ENCODE results near the gene CRCP. TPM values are rescaled to one million over a fixed set of nuclear protein-coding genes. Genes with fewer than 3 reads are reported as not detected.
"Not testable (repeated sequence)": the region's sequence is repeated elsewhere in the genome, so short reads cannot be mapped to it uniquely, and the experiment has no call there.

The CRCP gene
- total RNA-seq, 4 donors from 2014 or later = 35.6 to 72.4 (median 45.3) TPM

DNA sequence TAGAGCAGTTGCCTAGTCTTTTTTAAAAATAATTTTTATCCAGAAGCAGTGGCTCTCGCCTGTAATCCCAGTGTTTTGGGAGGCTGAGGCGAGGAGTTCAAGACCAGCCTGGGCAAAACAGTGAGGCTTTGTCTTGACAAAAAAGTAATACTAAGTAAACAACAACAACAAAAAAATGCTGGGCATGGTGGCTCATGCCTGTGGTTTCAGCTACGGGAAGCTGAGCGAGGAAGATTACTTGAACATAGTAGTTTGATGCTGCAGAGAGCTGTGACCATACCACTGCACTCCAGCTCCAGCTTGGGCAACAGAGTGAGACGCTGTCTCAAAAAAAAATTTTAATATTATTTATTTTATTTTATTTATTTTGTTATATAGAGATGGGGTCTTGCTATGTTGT lies 59.2 kb downstream of the CRCP start:
- no peak for DNase-seq (ENCODE audit: low spot score in 2 of 2)
- H3K4me3 ChIP-seq (ENCODE audit: low read depth, poor library complexity, severe bottlenecking) = no peak overlapping the region
- intact Hi-C loops (cut with DNase I; ENCODE audit: low total_unique reads) = no loop called here
- no peak for TF ChIP-seq POLR2A (IDR thresholded peaks at IDR 0.05)
- TF ChIP-seq, protein P1, sequence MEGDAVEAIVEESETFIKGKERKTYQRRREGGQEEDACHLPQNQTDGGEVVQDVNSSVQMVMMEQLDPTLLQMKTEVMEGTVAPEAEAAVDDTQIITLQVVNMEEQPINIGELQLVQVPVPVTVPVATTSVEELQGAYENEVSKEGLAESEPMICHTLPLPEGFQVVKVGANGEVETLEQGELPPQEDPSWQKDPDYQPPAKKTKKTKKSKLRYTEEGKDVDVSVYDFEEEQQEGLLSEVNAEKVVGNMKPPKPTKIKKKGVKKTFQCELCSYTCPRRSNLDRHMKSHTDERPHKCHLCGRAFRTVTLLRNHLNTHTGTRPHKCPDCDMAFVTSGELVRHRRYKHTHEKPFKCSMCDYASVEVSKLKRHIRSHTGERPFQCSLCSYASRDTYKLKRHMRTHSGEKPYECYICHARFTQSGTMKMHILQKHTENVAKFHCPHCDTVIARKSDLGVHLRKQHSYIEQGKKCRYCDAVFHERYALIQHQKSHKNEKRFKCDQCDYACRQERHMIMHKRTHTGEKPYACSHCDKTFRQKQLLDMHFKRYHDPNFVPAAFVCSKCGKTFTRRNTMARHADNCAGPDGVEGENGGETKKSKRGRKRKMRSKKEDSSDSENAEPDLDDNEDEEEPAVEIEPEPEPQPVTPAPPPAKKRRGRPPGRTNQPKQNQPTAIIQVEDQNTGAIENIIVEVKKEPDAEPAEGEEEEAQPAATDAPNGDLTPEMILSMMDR (IDR thresholded peaks at IDR 0.05) = no peak
- 89 to 90% methylated on average over 5 of the region's 5 CpGs for WGBS, 2 donors

DNA sequence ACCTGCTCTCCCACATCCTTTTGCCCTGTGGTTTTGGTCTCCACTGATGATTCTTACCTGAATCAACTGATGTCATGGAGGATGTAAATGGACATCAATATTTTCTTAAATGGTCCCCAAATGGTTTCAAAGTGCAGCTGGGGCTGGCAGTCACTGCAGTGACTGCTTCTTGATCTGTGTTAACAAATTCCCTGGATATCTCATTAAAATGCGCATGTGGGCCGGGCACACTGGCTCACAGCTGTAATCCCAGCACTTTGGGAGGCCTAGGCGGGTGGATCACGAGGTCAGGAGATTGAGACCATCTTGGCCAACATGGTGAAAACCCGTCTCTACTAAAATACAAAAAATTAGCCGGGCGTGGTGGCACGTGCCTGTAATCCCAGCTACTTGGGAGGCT lies 60.4 kb downstream of the CRCP start:
- 58 to 78% methylated on average over 8 of the region's 8 CpGs for WGBS, 2 donors
- DNase-seq (ENCODE audit: low spot score in 2 of 2); H3K4me3 ChIP-seq (ENCODE audit: low read depth, poor library complexity, severe bottlenecking); intact Hi-C loops (cut with DNase I; ENCODE audit: low total_unique reads): not testable (repeated sequence)

- 43% methylated on average over 2 of the region's 2 CpGs for WGBS, 2 donors
- TF ChIP-seq, protein P1 (IDR thresholded peaks at IDR 0.05) = no peak
- H3K4me3 ChIP-seq (ENCODE audit: low read depth, poor library complexity, severe bottlenecking) = no peak overlapping the region
- intact Hi-C loops (cut with DNase I; ENCODE audit: low total_unique reads) = no loop called here
- no peak for DNase-seq (ENCODE audit: low spot score in 2 of 2)
These were observed 62.3 kb downstream of the CRCP start for GRCh38 chr7:66176914-66177313.

GRCh38 chr7:66178258-66178657 lies 63.6 kb downstream of the CRCP start:
- 86 to 96% methylated on average over 2 of the region's 2 CpGs for WGBS, 2 donors
- intact Hi-C loops (cut with DNase I; ENCODE audit: low total_unique reads) = no loop called here
- TF ChIP-seq, protein P1 (IDR thresholded peaks at IDR 0.05) = no peak
- no peak for TF ChIP-seq POLR2A (IDR thresholded peaks at IDR 0.05)
- no peak for DNase-seq (ENCODE audit: low spot score in 2 of 2)
- H3K4me3 ChIP-seq (ENCODE audit: low read depth, poor library complexity, severe bottlenecking) = no peak overlapping the region

GRCh38 chr7:66181329-66181728 lies 66.7 kb downstream of the CRCP start:
- no peak for DNase-seq (ENCODE audit: low spot score in 2 of 2)
- H3K4me3 ChIP-seq (ENCODE audit: low read depth, poor library complexity, severe bottlenecking) = no peak overlapping the region
- intact Hi-C loops (cut with DNase I; ENCODE audit: low total_unique reads) = no loop called here
- TF ChIP-seq, protein P1 (IDR thresholded peaks at IDR 0.05) = no peak
- TF ChIP-seq POLR2A (IDR thresholded peaks at IDR 0.05) = no peak

DNA sequence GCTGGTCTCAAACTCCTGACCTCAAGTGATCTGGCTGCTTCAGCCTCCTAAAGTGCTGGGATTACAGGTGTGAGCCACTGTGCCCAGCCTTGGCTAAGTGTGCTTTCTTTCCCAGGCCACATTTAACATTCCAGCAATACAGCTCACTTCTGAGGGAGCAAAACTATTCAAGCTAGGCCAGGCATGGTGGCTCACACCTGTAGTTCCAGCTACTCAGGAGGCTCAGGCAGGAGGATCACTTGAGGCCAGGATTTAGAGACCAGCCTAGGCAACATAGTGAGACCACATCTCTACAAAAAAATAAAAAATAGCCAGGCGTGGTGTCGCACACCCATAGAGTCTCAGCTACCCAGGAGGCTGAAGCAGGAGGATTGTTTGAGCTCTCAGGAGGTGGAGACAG lies 67.2 kb downstream of the CRCP start:
- TF ChIP-seq, protein P1 (IDR thresholded peaks at IDR 0.05) = no peak
- no peak for TF ChIP-seq POLR2A (IDR thresholded peaks at IDR 0.05)
- no peak overlapping the region for H3K4me3 ChIP-seq (ENCODE audit: low read depth, poor library complexity, severe bottlenecking)
- intact Hi-C loops (cut with DNase I; ENCODE audit: low total_unique reads) = no loop called here
- no peak for DNase-seq (ENCODE audit: low spot score in 2 of 2)
- 93 to 100% methylated on average over 2 of the region's 2 CpGs for WGBS, 2 donors
